Hematopoietic multipotent progenitor cell treated with erythropoietin and hydrocortisone succinate and interleukin-3 and kit ligand, for 8 days (in vitro differentiated cells): ENCODE measurements around the gene FAM217A.
A peak's percentile ranks its signal among the peaks of the same experiment; 100 is the strongest.

Experiments used
- DNase-seq: peaks from one replicate; pipeline ENCODE4 v3.0.0-alpha.2; 2015

FAM217A gene

GRCh38 chr6:4084444-4085331 lies 5.8 kb upstream of the FAM217A start:
- no peak for DNase-seq

DNA sequence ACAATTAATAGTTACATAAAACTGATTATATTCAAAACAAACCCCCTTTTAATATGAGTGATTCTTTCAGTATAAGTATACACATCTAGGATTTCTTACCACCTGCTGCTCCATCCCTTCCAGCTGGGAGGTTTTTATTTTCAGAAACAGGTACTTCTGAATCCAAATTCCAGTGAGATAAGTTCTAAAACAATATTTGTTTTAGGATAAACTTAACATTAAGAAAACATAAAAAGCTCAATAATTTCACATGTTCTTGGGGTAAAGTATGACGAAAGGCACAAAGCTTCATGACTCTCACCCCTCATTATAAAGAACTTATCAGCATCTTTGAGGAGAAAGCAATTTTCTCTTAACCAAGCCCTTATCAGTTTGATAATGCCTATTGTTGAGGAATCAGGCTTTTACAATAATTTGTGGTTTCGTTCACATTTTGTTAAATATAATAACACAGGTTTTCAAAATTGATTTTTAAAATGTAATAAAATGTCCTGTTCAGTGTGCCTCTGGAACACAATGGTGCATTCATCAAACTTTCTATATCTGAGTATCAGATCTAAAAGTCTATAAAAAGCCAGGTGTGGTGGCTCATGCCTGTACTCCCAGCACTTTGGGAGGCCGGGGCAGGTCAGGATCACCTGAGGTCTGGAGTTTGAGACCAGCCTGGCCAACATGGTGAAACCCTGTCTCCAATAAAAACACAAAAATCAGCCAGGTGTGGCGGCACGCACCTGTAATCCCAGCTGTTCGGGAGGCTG lies 4.3 kb downstream of the FAM217A start:
- no peak for DNase-seq

DNA sequence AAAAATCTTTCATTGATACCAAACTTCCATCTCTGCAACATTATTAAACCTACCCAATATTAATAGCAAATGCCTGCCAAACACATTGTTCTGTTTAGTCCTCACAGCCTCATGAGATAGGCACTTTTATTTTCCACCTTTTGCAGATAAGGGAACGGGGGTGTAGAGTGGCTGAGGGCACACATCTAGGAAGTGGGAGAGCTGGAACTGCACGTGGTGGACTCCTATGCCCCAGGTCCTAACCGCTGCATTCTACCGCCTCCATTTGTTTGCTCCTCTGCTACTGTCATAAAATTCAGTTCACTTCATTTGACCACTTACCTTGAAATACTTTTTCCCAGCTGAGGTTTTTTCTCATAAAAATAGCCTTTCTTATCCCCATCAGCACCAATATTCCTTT lies 7.6 kb downstream of the FAM217A start:
- DNase-seq = no peak

GRCh38 chr6:4069199-4069598 lies 9.7 kb downstream of the FAM217A start:
- DNase-seq = no peak

- no peak for DNase-seq
Measured at GRCh38 chr6:4067673-4068072, 11.3 kb downstream of the FAM217A start.

GRCh38 chr6:4066029-4066755 lies 12.7 kb downstream of the FAM217A start:
- no peak for DNase-seq

DNA sequence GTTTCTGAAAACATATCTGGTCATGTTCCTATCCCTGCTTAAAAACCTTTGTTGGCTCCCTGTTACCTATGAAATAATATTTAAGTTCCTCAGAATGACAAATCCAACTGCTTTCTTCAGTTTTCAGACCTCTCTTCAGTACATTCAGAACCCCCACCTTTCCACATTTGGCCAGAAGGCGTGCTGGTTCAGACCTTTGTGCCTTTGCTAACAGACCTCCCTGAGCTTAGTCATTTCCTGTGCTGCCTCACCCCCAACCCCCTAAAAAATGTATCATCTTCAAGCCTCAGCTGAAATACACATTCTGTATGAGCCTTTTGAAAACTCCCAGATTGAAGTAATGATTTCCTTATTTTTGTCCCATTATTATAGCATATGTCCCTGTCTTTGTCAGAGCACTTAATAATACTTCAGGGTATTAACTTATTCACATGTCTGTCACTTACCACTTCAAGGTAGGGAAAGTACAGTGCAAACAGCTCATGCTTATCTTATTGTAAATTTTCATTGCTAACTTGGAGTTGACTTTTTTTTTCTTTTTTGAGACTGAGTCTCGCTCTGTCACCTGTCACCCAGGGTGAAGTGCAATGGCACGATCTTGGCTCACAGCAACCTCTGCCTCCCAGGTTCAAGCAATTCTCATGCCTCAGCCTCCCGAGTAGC lies 19.7 kb downstream of the FAM217A start:
- peak; percentile 43 for DNase-seq

DNA sequence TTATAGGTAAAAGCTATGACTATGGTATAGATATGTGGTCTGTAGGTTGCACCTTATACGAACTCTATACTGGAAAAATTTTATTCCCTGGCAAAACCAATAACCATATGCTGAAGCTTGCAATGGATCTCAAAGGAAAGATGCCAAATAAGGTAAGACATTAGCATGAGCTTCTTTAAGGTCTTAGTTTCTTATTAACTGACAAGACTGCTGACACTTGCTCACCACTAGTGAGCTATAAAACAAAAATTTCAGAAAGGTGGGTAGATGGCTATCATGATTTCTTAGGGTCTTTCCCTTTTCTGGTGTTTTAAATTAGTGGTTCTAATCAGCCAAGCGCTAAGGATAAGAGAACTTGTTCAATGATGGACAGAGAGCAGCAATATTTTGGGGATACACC lies 21.9 kb downstream of the FAM217A start:
- no peak for DNase-seq

DNA sequence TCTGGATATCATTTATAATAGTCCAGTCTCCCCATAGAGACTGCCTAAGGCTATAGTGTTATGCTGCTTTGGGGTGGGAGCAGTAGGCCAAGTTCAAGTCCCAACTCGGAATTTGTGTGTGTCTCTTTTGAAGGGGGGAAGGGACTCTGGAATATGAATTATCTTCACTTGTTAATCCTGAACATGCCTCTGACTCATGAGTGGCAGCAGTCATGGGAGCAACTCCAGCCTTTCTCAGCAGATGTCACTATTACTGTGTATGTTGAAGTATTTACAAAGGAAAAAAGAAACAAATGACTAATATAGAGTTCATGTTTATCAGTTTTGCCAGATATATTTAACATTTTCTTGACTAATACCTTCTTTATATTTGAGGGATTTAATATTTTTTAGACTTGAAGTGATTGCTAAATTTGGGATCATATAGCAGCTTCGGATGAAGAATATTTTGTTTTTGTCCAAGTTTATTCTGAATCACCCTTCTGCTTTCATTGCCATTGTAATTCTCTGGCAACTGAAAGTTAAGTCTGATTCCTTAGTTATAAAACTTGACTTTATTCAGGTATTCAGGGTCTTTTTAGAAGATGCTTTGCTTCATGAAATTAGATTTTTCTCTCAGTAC lies 23.4 kb downstream of the FAM217A start:
- peak; percentile 58 for DNase-seq

DNA sequence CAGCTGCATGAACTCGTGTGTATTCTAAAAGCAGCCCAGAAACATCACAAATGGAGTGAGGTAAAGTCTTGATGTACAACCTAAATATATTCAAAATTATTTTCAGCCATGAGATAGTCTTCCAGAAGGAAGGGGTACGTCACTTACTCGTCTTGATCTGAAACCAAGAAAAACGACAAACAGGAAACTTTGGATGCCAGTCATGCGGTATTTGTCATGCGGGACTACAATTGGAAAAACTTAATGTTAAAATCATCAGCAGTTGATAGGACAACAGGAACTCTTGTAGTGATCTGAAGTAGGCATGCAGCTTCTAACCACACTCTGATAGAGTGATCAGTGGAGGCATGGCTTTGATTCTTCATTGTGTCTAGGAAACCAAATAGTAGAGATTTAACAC lies 29.7 kb downstream of the FAM217A start:
- DNase-seq = no peak

DNA sequence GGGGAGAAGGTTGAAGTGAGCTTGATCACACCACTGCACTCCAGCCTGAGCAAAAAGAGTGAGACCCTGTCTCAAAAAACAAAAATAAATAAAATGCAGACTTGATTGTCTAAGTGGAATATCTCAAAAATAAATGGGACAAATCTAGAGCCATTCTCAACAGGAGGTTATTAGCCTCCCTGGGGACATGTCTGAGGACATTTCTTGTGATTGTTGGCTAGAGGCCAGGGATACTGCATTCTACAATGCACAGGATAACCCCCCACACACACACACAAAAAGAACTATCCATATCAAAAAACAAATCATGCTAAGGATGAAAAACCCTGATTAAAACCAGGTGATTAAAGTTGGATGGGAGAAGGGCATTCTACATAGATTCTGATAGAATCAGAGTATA lies 37.5 kb downstream of the FAM217A start:
- no peak for DNase-seq

- no peak for DNase-seq
Measured at GRCh38 chr6:4039348-4039747, 39.6 kb downstream of the FAM217A start.

GRCh38 chr6:4036581-4036980 lies 42.4 kb downstream of the FAM217A start:
- DNase-seq = no peak

DNA sequence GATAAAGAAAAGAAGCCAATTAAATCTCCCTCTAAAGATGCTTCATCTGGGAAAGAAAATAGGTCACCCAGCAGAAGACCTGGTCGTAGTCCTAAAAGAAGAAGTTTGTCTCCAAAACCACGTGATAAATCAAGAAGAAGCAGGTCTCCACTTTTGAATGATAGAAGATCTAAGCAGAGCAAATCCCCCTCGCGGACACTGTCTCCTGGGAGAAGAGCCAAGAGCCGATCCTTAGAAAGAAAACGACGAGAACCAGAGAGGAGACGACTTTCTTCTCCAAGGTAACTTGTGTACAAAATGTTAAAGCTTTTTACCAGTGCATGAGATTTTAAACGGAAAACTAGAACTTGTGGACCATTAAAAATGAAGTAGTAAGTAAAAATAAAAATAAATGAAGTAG lies 46.5 kb downstream of the FAM217A start:
- DNase-seq = no peak

- DNase-seq = no peak
Measured at GRCh38 chr6:4031442-4031841, 47.5 kb downstream of the FAM217A start.

- no peak for DNase-seq
Measured at GRCh38 chr6:4030669-4031068, 48.3 kb downstream of the FAM217A start.

DNA sequence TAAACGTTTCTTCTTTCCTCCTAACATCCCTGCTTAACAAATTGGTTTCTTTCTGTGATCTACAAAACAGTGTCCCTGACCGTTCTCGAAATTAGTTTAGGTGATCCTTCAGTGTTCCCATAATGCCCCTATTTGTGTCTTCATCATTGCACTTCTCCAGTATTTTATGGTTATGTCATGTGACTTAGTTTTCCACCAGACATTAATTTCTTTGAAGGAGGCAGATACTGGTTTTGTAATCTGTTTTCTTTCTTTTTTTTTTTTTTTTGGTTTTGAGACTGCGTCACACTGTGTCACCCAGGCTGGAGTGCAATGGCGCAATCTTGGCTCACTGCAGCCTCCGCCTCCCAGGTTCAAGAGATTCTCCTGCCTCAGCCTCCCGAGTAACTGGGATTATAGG lies 49.2 kb downstream of the FAM217A start:
- DNase-seq = no peak

- no peak for DNase-seq
Measured at GRCh38 chr6:4028051-4028450, 50.9 kb downstream of the FAM217A start.

GRCh38 chr6:4025681-4026080 lies 53.3 kb downstream of the FAM217A start:
- no peak for DNase-seq

- DNase-seq = no peak
Measured at GRCh38 chr6:4023240-4023639, 55.7 kb downstream of the FAM217A start.

GRCh38 chr6:4021854-4022695 lies 56.9 kb downstream of the FAM217A start:
- DNase-seq = peak; percentile 59
